PFSK-1 (cell line): ENCODE measurements around the gene KIF1B.

ENCODE experiments used
- POLR2AphosphoS5 ChIP-seq: IDR thresholded peaks from 2 replicates; pipeline ENCODE4 v1.6.1; 2012; ENCODE audit warnings: low read depth, mild to moderate bottlenecking, control low read depth, low read length, moderate library complexity
- SIN3A ChIP-seq: IDR thresholded peaks from 2 replicates; pipeline ENCODE4 v1.6.1; 2012; ENCODE audit warnings: mild to moderate bottlenecking, low read length, moderate library complexity, borderline replicate concordance; ENCODE audit not compliant: insufficient read depth

GRCh38 chr1:10401281-10401680, 190.9 kb downstream of the KIF1B start:
- no peak for TF ChIP-seq POLR2AphosphoS5
- TF ChIP-seq SIN3A = no peak
